Head of caudate nucleus (tissue), 42 donors: ENCODE measurements around the gene ALAS1.

Source experiments
- DNase-seq, 42 donors: peaks; one replicate each; pipeline versions ENCODE4 v3.0.0 to v3.0.0-alpha.2; 2020 to 2021; ENCODE audit warnings: mixed read lengths in 7 of 42
- intact Hi-C: fragments of 100-400 bp; cut with DNase I; formaldehyde crosslinking; loops from one replicate; pipeline ENCODE4 v1.15.0; 2022

The ALAS1 gene

GRCh38 chr3:52215351-52215750, 17.4 kb downstream of the ALAS1 start:
- intact Hi-C loops = no loop called here
- peak in 1 of 42 donors; percentile 12 for DNase-seq

GRCh38 chr3:52216585-52217408, 18.8 kb downstream of the ALAS1 start:
- peak in 2 of 42 donors; percentile 11 to 15 for DNase-seq
- intact Hi-C loops = no loop called here

DNA sequence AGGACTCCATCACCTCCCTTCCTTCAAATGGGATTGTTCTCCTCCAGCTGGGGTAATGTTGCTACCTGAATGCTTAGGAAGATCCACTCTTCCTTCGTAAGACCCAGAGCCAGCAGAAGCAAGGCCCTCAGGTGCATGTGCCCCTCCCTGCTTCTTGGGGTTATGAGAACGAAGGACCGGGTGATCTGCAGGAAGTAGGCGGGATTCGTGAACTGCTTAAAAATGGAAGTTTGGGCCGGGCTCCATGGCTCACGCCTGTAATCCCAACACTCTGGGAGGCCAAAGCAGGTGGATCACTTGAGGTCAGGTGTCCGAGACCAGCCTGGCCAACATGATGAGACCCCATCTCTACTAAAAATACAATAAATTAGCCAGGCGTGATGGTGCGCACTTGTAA, 19.4 kb downstream of the ALAS1 start:
- intact Hi-C loops = no loop called here
- no peak for DNase-seq

- no peak for DNase-seq
- intact Hi-C loops = no loop called here
Measured at GRCh38 chr3:52218026-52218425, 20.1 kb downstream of the ALAS1 start.

GRCh38 chr3:52218454-52218853, 20.5 kb downstream of the ALAS1 start:
- no peak for DNase-seq
- intact Hi-C loops = no loop called here

DNA sequence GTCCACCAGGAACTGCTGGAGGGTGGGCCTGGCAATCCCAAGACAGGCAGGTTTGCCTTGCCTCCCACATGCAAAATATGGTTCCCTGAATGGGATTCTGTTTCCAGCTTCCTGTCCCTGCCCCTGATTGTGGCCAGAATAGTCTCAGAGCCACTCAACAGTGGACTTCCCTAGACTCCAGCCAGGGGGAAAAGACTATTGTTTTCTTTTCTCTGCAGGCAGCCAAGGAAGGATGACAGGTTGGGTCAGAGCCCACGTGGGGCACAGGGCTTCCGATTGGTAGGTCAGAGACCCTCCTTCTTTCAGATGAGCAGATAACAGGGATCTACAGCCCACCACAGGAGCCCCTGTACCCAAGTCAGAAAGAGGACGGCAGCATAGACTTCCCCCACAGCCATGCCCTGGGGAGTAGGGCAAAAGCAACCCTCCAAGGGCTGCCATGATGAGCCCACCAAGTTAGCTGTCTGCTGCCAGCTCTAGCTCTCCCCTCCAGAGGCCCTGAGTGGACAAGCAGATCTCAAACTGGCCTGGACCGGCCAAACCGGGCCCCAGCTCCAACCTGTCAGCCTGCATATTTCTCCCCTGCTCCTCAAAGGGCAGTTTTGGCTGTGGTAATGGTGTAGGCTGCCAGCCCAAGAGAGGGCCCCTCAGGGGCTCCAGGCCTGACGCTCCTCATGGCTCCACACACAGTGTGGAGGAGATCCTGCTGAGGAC, 21.1 kb downstream of the ALAS1 start:
- DNase-seq = no peak
- intact Hi-C loops = no loop called here

DNA sequence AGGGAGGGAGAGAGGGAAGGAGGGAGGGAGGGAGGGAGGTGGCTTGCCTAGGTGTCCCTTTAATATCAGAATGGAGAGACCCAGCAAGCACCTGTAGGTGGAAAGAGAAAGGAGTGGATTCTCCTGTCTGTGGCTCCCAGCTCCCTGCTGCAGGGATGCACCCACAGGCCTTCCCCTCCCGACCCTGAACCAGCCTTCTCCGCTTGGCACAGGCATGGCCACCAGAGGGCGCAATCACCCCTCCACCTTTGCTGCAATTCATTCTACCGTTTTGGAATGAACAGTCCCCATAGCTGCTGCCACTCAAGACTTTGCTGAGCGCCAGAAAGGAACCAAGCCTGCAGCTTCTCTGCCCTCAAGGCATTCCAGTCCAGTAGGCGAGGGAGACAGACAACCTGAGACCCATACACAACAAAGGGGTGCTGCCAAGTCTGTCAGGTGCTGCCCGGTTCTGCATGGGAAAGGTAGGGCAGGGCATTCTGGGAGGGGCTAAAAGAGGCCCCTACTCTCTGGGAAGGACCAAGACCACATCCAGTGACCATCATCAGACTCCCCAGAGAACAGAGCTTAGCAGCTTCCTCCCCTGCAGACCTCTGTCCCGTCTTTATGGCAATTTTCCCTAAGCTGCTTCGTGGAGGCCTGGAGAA, 22.5 kb downstream of the ALAS1 start:
- intact Hi-C loops = loop anchor here (5.0 kb wide), 1 partner anchor 117 kb away; no protein-coding TSS in a partner anchor
- DNase-seq = peak; percentile 77 to 94 (median 90)

GRCh38 chr3:52221141-52221562, 23.2 kb downstream of the ALAS1 start:
- DNase-seq = no peak
- intact Hi-C loops = loop anchor here (5.0 kb wide), 1 partner anchor 116 kb away; no protein-coding TSS in a partner anchor

DNA sequence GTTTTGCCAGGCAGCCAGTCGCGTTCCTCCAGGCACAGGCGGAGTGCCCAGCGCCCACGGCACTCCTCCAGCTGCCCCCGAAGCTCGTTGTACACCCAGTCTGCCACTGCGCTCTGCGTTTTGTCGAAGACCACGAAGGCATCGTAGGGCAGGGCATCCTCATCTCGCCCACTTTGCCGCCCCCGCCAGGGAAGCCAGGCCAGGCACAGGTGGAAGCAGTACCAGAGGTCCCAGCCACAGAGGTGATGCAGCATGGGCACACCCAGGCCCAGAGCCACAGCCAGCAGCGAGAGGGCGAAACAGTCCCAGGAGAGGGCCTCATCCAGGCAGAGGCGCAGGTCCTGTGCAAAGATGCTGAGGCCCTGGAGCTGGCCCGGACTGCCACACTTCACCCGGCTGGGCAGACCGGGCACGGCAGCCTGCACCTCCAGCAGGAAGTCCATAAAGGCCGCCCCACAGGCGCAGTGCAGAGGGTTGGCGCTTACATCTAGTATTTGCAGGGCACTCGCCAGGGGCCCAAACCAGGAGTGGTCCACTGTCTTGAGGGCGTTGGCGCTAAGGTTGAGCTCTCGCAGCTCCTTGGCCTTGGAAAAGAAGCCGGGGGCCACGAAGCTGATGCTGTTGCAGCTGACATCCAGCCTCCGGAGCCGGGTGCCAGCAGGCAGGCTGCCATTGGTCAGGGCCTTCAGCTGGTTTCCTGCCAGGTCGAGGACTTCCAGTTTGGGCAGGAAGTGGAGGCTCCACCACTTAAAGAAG, 23.8 kb downstream of the ALAS1 start:
- DNase-seq = peak in 1 of 42 donors; percentile 24
- intact Hi-C loops = loop anchor here (5.0 kb wide), 1 partner anchor 116 kb away; no protein-coding TSS in a partner anchor

- intact Hi-C loops = loop anchor here (5.0 kb wide), 1 partner anchor 115 kb away; no protein-coding TSS in a partner anchor
- no peak for DNase-seq
Measured at GRCh38 chr3:52222319-52223221, 24.6 kb downstream of the ALAS1 start.

- intact Hi-C loops = loop anchor here (5.0 kb wide), 1 partner anchor 114 kb away; no protein-coding TSS in a partner anchor
- DNase-seq = no peak
Measured at GRCh38 chr3:52223449-52224408, 25.8 kb downstream of the ALAS1 start.

GRCh38 chr3:52225452-52226228, 27.7 kb downstream of the ALAS1 start, which contains the start of gene TLR9:
Gene TLR9, minus strand, starts transcription at chr3:52225645. Its CDS starts 116 bp downstream, at chr3:52225529.
- intact Hi-C loops = no loop called here
- DNase-seq = no peak

DNA sequence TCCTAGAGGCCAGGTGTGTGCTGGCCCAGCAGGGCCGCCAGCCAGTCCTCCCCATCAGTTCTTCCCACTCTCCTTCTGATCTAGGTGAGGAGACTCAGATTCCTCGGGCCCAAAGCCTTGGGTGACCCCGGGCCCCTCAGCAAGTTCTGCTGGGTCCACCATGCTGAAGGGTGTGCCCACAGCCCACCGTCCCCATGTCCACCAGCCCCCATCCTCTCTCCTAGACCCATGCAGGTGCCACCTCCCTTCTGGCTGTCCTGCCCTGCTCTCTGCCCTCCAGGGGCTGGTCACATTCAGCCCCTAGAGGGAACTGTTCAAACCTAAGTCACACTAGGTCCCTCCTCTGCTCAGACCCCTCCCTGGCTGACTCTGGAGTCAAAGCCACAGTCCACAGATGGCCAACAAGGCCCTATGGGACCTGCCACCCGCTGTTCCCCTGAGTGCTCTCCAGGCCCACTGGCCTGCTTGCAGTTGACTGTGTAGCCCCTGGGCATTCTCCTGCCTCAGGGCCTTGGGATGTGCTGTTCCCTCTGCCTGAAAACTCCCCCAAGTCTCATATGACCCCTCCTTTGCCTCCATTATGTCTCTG, 28.4 kb downstream of the ALAS1 start:
- no peak for DNase-seq
- intact Hi-C loops = no loop called here

DNA sequence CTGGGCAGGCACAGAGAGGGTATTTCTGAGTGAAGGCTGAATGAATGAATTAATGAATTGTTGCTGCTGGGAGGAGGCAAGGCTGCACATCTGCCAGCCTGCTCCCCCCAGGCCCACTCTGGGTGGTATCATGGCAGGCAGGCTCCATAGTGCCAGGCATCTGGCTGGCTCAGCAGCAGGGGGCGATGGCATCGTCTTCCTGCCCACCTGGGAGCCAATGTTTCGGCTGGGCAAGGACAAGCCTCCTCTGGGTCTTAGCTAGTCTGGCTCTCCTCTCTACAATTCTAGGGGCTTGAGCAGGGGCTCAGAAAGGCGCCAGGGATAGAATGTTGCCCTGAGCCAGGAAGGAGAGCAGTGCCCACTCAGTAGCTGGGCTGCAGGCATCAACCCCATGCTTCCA, 29.2 kb downstream of the ALAS1 start:
- DNase-seq = no peak
- intact Hi-C loops = no loop called here

- no peak for DNase-seq
- intact Hi-C loops = no loop called here
Measured at GRCh38 chr3:52227766-52228165, 29.8 kb downstream of the ALAS1 start.
